GM12874 (cell line): ENCODE measurements around the gene RFWD3.

Experiments used
- CTCF ChIP-seq: IDR thresholded peaks from 2 replicates; pipeline ENCODE4 v1.5.1; 2011; ENCODE audit warnings: low read depth, mild to moderate bottlenecking, control low read depth, low read length, moderate library complexity; ENCODE audit not compliant: insufficient read depth

The RFWD3 gene

DNA sequence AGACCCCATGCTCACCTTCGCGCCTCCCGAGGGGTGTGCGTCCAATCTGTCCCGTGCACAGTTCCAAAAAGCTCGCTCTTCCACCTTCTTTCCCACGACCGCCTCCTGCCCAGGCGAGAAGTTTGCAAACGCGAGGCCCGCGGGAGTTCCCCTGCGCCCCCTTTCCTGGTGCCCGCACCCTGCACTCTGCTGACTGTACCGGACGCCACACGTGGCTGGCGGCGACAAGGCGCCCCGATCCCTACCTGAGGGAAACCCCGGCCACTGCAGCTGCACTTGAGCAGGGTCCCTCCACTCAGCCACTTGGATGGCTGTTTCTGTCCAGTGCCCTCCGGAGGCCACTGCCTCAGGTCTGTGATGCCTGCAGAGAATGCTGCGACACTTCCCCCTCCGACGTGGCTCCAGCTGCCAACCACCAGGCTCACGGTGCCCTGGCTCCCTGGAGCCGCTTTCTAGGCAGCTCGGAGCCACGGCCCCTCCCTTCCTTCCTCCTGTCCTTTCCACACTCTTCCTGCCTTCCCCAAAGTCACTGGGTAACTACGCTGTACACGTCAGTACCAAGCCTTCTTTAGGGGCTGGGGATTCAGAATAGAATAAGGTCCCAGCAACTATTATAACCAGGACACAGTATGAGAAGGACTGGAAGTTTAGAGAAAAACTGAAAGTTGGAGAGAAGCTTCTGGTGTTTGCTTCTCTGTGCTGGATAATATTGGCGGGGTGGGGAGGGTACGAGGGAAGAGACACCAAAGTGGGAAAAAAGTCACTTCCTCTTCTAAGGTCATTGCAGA lies 34.0 kb upstream of the RFWD3 start, which contains the start of gene MLKL:
TSS of gene MLKL (minus strand) at position 425 of the 788 bp plus-strand sequence. CDS start 5,105 bp downstream, outside the sequence.
- TF ChIP-seq CTCF = peak; percentile 28

DNA sequence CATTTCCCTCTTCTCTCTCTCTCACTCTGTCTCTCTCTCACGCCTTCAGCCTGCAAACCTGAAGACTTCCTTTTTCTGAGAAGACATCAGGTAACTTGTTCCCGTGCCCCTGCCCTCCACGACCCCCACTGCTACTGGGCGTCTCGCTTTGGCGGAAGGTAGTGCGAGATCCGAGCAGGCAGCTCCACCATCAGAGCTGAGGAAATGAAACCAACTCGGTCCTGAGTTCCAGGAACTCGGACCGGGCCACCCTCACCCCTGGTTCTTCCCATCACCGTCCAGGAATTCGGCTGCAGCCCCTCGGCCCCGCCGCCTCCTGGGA lies 33.4 kb upstream of the RFWD3 start:
- TF ChIP-seq CTCF = no peak

DNA sequence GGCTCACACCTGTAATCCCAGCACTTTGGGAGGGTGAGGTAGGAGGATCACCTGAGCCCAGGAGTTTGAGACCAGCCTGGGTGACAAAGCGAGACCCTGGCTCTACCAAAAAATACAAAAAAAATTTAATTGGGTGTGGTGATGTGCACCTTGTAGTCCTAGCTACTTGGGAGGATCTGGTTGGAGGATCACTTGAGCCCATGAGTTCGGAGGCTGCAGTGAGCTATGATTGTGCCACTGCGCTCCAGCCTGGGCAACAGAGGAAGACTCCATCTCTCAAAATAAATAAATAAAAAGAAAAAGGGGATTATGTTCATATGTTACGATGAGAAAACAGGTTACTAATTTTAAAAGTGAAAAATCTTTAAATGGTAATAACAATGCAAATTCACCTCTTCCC lies 33.0 kb upstream of the RFWD3 start:
- TF ChIP-seq CTCF = no peak

DNA sequence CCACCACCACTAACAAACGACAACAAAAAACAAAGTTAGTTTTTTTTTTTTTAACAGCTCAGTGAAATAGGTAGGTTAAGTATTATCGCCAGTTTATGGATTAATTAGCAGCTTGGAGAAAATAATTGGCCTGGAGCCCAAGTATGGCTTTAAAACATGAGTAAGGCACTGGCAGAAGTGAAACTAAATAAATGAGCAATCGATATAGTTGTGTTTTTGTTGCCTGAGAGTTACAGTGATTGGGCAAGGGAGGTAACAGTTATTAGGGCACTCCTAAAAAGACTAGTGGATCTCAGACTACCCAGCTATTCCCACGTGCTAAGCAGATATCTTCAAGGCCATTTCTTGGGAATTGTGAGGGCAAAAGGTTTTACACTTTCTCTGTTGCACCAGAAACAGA lies 31.5 kb upstream of the RFWD3 start:
- no peak for TF ChIP-seq CTCF

DNA sequence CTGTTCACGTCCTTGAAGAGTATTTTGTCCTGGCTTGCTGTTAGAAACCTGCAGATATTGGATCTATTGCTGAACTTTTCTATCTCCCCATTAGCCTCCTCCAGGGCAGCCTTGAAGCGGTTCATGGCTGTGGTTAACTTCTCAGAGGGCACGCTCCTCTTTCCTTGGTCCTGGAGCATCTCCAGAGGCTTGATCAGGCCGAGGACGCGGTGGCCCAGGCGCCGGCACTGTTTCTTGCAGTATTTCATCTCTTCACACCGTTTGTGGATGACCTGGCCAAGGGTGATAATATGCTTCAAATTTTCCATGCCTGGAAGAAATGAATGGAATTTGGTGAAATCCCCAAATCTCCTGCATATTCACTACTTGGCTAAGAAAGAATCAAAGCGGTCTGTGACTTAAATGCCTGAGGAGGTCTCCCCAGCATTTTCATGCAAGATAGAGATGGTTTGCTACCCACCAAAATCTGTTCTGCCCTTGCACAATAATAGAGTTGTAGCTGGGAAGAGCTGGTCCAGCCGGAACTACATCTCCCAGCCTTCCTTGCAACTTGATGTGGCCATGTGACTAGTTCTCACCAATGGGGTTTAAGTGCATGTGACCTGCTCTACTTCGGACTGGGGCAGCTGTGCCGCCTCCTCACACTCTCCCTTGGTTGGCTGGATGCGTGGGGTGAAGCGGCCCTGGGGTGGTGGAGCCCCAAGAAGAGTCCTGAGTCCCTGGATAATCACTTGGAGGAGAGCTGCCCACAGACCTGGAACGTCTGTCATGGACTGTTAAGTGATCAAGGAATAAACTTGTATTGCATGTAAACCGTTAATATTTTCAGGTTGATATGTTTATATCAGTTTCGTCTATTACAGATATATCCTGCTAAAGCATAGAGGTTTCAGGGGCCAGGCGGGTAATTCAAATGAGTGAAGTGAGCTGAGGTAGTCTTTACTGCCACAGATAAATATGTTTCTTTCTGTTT lies 29.1 kb upstream of the RFWD3 start:
- TF ChIP-seq CTCF = no peak

- no peak for TF ChIP-seq CTCF
Measured at GRCh38 chr16:74691093-74691855, 24.6 kb upstream of the RFWD3 start.

GRCh38 chr16:74682556-74682955 lies 15.9 kb upstream of the RFWD3 start:
- TF ChIP-seq CTCF = no peak
